ENCODE results near the gene DNM3. TPM values are rescaled to one million over a fixed set of nuclear protein-coding genes. Genes with fewer than 3 reads are reported as not detected.

Gene DNM3
- total RNA-seq, 1 donor from 2014 or later: 2.6 TPM

- no peaks in the 10 kb centered on the region for H3K4me1 ChIP-seq (ENCODE audit: control insufficient read depth in 3 of 3, insufficient read depth in 3 of 3, low read length in 3 of 3)
- no peaks in the 10 kb centered on the region for H3K36me3 ChIP-seq (ENCODE audit: control insufficient read depth in 3 of 3, insufficient read depth in 3 of 3, low read length in 3 of 3)
- H3K4me3 ChIP-seq (ENCODE audit: low read length in 3 of 3): no peak overlapping the region
- H3K27me3 ChIP-seq (ENCODE audit: control insufficient read depth in 3 of 3, insufficient read depth in 3 of 3, low read length in 3 of 3): no peaks in the 10 kb centered on the region
- no peak overlapping the region for H3K9ac ChIP-seq (ENCODE audit: low read depth in 1 of 3, low read length in 3 of 3)
- H3K9me3 ChIP-seq (ENCODE audit: control insufficient read depth in 3 of 3, low read length in 3 of 3): no peaks in the 10 kb centered on the region
- H3K27ac ChIP-seq (ENCODE audit: low read depth, low read length): no peak overlapping the region
Observed at GRCh38 chr1:172119184-172119583, 277.9 kb downstream of the DNM3 start.

- Histone ChIP-seq H3K4me3 (ENCODE audit: low read length in 3 of 3) (no peak overlapping the region), H3K27ac (ENCODE audit: low read depth, low read length) (no peak overlapping the region), H3K9ac (ENCODE audit: low read depth in 1 of 3, low read length in 3 of 3) (no peak overlapping the region), H3K9me3 (ENCODE audit: control insufficient read depth in 3 of 3, low read length in 3 of 3) (no peaks in the 10 kb centered on the region), H3K27me3 (ENCODE audit: control insufficient read depth in 3 of 3, insufficient read depth in 3 of 3, low read length in 3 of 3) (no peaks in the 10 kb centered on the region), H3K36me3 (ENCODE audit: control insufficient read depth in 3 of 3, insufficient read depth in 3 of 3, low read length in 3 of 3) (no peaks in the 10 kb centered on the region), H3K4me1 (ENCODE audit: control insufficient read depth in 3 of 3, insufficient read depth in 3 of 3, low read length in 3 of 3) (no peaks in the 10 kb centered on the region)
Observed at GRCh38 chr1:172120381-172120780, 279.1 kb downstream of the DNM3 start.

- H3K4me1 ChIP-seq (ENCODE audit: control insufficient read depth in 3 of 3, insufficient read depth in 3 of 3, low read length in 3 of 3): no peaks in the 10 kb centered on the region
- no peak overlapping the region for H3K4me3 ChIP-seq (ENCODE audit: low read length in 3 of 3)
- H3K36me3 ChIP-seq (ENCODE audit: control insufficient read depth in 3 of 3, insufficient read depth in 3 of 3, low read length in 3 of 3): no peaks in the 10 kb centered on the region
- no peak overlapping the region for H3K27ac ChIP-seq (ENCODE audit: low read depth, low read length)
- H3K27me3 ChIP-seq (ENCODE audit: control insufficient read depth in 3 of 3, insufficient read depth in 3 of 3, low read length in 3 of 3): no peaks in the 10 kb centered on the region
- H3K9me3 ChIP-seq (ENCODE audit: control insufficient read depth in 3 of 3, low read length in 3 of 3): no peaks in the 10 kb centered on the region
- H3K9ac ChIP-seq (ENCODE audit: low read depth in 1 of 3, low read length in 3 of 3): no peak overlapping the region
Observed at GRCh38 chr1:172121081-172121717, 279.9 kb downstream of the DNM3 start.

- H3K9ac ChIP-seq (ENCODE audit: low read depth in 1 of 3, low read length in 3 of 3): no peak overlapping the region
- no peaks in the 10 kb centered on the region for H3K9me3 ChIP-seq (ENCODE audit: control insufficient read depth in 3 of 3, low read length in 3 of 3)
- no peaks in the 10 kb centered on the region for H3K27me3 ChIP-seq (ENCODE audit: control insufficient read depth in 3 of 3, insufficient read depth in 3 of 3, low read length in 3 of 3)
- no peak overlapping the region for H3K27ac ChIP-seq (ENCODE audit: low read depth, low read length)
- H3K4me3 ChIP-seq (ENCODE audit: low read length in 3 of 3): no peak overlapping the region
- H3K4me1 ChIP-seq (ENCODE audit: control insufficient read depth in 3 of 3, insufficient read depth in 3 of 3, low read length in 3 of 3): no peaks in the 10 kb centered on the region
- no peaks in the 10 kb centered on the region for H3K36me3 ChIP-seq (ENCODE audit: control insufficient read depth in 3 of 3, insufficient read depth in 3 of 3, low read length in 3 of 3)
Observed at GRCh38 chr1:172122381-172122780, 281.1 kb downstream of the DNM3 start.

GRCh38 chr1:172125250-172125649 lies 284.0 kb downstream of the DNM3 start:
- no peak overlapping the region for H3K9ac ChIP-seq (ENCODE audit: low read depth in 1 of 3, low read length in 3 of 3)
- no peaks in the 10 kb centered on the region for H3K36me3 ChIP-seq (ENCODE audit: control insufficient read depth in 3 of 3, insufficient read depth in 3 of 3, low read length in 3 of 3)
- no peaks in the 10 kb centered on the region for H3K4me1 ChIP-seq (ENCODE audit: control insufficient read depth in 3 of 3, insufficient read depth in 3 of 3, low read length in 3 of 3)
- H3K4me3 ChIP-seq (ENCODE audit: low read length in 3 of 3): no peak overlapping the region
- no peaks in the 10 kb centered on the region for H3K9me3 ChIP-seq (ENCODE audit: control insufficient read depth in 3 of 3, low read length in 3 of 3)
- no peaks in the 10 kb centered on the region for H3K27me3 ChIP-seq (ENCODE audit: control insufficient read depth in 3 of 3, insufficient read depth in 3 of 3, low read length in 3 of 3)
- H3K27ac ChIP-seq (ENCODE audit: low read depth, low read length): no peak overlapping the region

GRCh38 chr1:172125812-172126430 lies 284.6 kb downstream of the DNM3 start:
- Histone ChIP-seq H3K36me3 (ENCODE audit: control insufficient read depth in 3 of 3, insufficient read depth in 3 of 3, low read length in 3 of 3) (no peaks in the 10 kb centered on the region), H3K27me3 (ENCODE audit: control insufficient read depth in 3 of 3, insufficient read depth in 3 of 3, low read length in 3 of 3) (no peaks in the 10 kb centered on the region), H3K9ac (ENCODE audit: low read depth in 1 of 3, low read length in 3 of 3) (no peak overlapping the region), H3K4me3 (ENCODE audit: low read length in 3 of 3) (no peak overlapping the region), H3K4me1 (ENCODE audit: control insufficient read depth in 3 of 3, insufficient read depth in 3 of 3, low read length in 3 of 3) (no peaks in the 10 kb centered on the region), H3K9me3 (ENCODE audit: control insufficient read depth in 3 of 3, low read length in 3 of 3) (no peaks in the 10 kb centered on the region), H3K27ac (ENCODE audit: low read depth, low read length) (no peak overlapping the region)

GRCh38 chr1:172132836-172133235 lies 291.5 kb downstream of the DNM3 start:
- H3K36me3 ChIP-seq (ENCODE audit: control insufficient read depth in 3 of 3, insufficient read depth in 3 of 3, low read length in 3 of 3): no peaks in the 10 kb centered on the region
- no peaks in the 10 kb centered on the region for H3K4me1 ChIP-seq (ENCODE audit: control insufficient read depth in 3 of 3, insufficient read depth in 3 of 3, low read length in 3 of 3)
- H3K9ac ChIP-seq (ENCODE audit: low read depth in 1 of 3, low read length in 3 of 3): no peak overlapping the region
- H3K27me3 ChIP-seq (ENCODE audit: control insufficient read depth in 3 of 3, insufficient read depth in 3 of 3, low read length in 3 of 3): no peaks in the 10 kb centered on the region
- H3K4me3 ChIP-seq (ENCODE audit: low read length in 3 of 3): no peak overlapping the region
- no peak overlapping the region for H3K27ac ChIP-seq (ENCODE audit: low read depth, low read length)
- no peaks in the 10 kb centered on the region for H3K9me3 ChIP-seq (ENCODE audit: control insufficient read depth in 3 of 3, low read length in 3 of 3)

GRCh38 chr1:172134087-172134731 lies 292.9 kb downstream of the DNM3 start:
- Histone ChIP-seq H3K4me1 (ENCODE audit: control insufficient read depth in 3 of 3, insufficient read depth in 3 of 3, low read length in 3 of 3) (no peaks in the 10 kb centered on the region), H3K4me3 (ENCODE audit: low read length in 3 of 3) (no peak overlapping the region), H3K27ac (ENCODE audit: low read depth, low read length) (no peak overlapping the region)

GRCh38 chr1:172135076-172135672 lies 293.9 kb downstream of the DNM3 start:
- Histone ChIP-seq H3K4me1 (ENCODE audit: control insufficient read depth in 3 of 3, insufficient read depth in 3 of 3, low read length in 3 of 3) (no peaks in the 10 kb centered on the region), H3K27ac (ENCODE audit: low read depth, low read length) (no peak overlapping the region), H3K36me3 (ENCODE audit: control insufficient read depth in 3 of 3, insufficient read depth in 3 of 3, low read length in 3 of 3) (no peaks in the 10 kb centered on the region), H3K9me3 (ENCODE audit: control insufficient read depth in 3 of 3, low read length in 3 of 3) (no peaks in the 10 kb centered on the region), H3K27me3 (ENCODE audit: control insufficient read depth in 3 of 3, insufficient read depth in 3 of 3, low read length in 3 of 3) (no peaks in the 10 kb centered on the region), H3K9ac (ENCODE audit: low read depth in 1 of 3, low read length in 3 of 3) (no peak overlapping the region), H3K4me3 (ENCODE audit: low read length in 3 of 3) (no peak overlapping the region)

More at GRCh38 chr1:172134087-172134731, 292.9 kb downstream of the DNM3 start:
- H3K9ac ChIP-seq (ENCODE audit: low read depth in 1 of 3, low read length in 3 of 3): no peak overlapping the region
- H3K27me3 ChIP-seq (ENCODE audit: control insufficient read depth in 3 of 3, insufficient read depth in 3 of 3, low read length in 3 of 3): no peaks in the 10 kb centered on the region
- no peaks in the 10 kb centered on the region for H3K36me3 ChIP-seq (ENCODE audit: control insufficient read depth in 3 of 3, insufficient read depth in 3 of 3, low read length in 3 of 3)
- no peaks in the 10 kb centered on the region for H3K9me3 ChIP-seq (ENCODE audit: control insufficient read depth in 3 of 3, low read length in 3 of 3)

- Histone ChIP-seq H3K4me1 (ENCODE audit: control insufficient read depth in 3 of 3, insufficient read depth in 3 of 3, low read length in 3 of 3) (no peaks in the 10 kb centered on the region), H3K4me3 (ENCODE audit: low read length in 3 of 3) (no peak overlapping the region), H3K9me3 (ENCODE audit: control insufficient read depth in 3 of 3, low read length in 3 of 3) (no peaks in the 10 kb centered on the region), H3K27me3 (ENCODE audit: control insufficient read depth in 3 of 3, insufficient read depth in 3 of 3, low read length in 3 of 3) (no peaks in the 10 kb centered on the region), H3K36me3 (ENCODE audit: control insufficient read depth in 3 of 3, insufficient read depth in 3 of 3, low read length in 3 of 3) (no peaks in the 10 kb centered on the region), H3K9ac (ENCODE audit: low read depth in 1 of 3, low read length in 3 of 3) (no peak overlapping the region), H3K27ac (ENCODE audit: low read depth, low read length) (no peak overlapping the region)
Observed at GRCh38 chr1:172135978-172136610, 294.8 kb downstream of the DNM3 start.
